HG02938 (cell line): ENCODE measurements around the gene LGALS12.

Source experiments
- ATAC-seq: cut with Tn5 transposase; IDR thresholded peaks from one replicate; pipeline ENCODE4 v1.9.1; 2021; ENCODE audit warnings: mild to moderate bottlenecking, moderate library complexity; ENCODE audit not compliant: unreplicated experiment

Gene LGALS12

DNA sequence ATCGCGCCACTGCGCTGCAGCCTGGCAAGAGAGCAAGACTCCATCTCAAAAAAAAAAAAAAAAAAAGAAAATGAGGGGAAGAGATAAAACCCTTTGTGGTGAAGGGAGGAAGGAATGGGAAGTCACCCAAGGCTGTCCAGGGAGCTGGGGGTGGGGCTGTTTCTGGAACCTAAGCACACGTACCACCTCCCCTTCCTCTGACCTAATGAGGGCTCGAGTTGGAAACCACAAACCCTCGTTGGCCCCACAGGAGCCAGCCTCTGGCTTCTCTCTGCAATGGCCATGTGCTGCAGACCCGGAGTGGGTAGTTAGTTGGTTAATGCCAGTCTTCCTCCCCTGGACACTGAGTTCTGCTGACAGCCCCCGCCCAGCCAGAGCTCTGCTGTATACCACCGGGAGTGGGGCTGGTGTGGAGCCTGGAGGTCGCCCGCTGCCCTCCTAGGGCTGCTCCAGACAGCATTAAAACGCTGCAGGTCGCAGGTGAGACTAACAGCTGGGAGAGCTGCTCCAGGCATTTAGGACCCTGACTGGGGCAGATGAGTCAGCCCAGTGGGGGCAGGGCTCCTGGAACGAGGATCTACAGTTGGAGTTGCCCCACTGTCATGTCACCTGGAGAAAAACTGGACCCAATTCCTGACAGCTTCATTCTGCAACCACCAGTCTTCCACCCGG lies at the start of gene LGALS12:
Gene LGALS12 (plus strand): TSS at position 228 of the 672 bp plus-strand sequence. CDS start 375 bp downstream, at position 603.
- no peak for ATAC-seq

GRCh38 chr11:63459586-63459985 lies 46.3 kb upstream of the LGALS12 start:
- ATAC-seq, result no peak

GRCh38 chr11:63462137-63462536 lies 43.7 kb upstream of the LGALS12 start:
- ATAC-seq, result no peak

GRCh38 chr11:63470311-63470710 lies 35.6 kb upstream of the LGALS12 start:
- ATAC-seq, result no peak

GRCh38 chr11:63472372-63472771 lies 33.5 kb upstream of the LGALS12 start:
- no peak for ATAC-seq

GRCh38 chr11:63476618-63477017 lies 29.3 kb upstream of the LGALS12 start:
- ATAC-seq, result no peak

GRCh38 chr11:63478896-63479295 lies 27.0 kb upstream of the LGALS12 start:
- ATAC-seq, result no peak

DNA sequence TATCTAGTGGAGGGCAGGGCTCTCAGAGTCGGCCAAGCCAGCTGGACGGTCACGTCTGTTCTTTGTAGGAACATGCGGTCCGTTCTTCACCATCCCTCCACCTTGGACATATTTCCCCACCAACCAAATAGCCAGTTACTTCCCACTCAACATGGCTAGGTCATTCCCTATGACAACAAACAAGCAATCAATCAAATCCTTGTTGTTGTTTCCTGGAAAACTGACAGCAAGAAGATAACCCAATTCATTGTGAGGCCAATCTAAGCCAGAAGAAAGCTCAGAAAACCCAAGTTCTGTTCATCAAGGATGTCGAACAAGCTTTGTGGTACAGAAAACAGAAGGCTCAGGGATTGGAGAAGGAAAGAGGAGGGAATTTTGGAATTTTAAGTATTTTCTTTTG lies 25.8 kb upstream of the LGALS12 start:
- ATAC-seq, result no peak

GRCh38 chr11:63485777-63486176 lies 20.1 kb upstream of the LGALS12 start:
- ATAC-seq, result no peak

DNA sequence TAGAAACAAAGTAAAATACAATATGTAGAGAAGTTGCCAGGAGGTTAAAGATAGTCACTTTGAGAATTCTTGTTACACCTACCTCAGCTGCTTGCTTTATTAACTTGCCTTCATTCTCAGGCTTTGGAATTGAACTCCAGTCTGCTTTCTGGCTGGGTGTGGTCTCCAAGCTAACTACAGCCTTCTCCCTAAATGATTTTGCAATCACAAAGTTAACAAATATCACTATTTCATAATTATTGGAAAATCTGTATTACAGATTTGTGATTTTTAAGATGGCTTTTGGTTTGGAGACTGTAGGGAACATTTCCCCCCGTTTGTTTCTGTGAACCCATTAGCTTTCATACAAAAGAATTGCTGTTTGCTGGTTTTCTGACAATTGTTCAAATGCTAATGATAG lies 17.1 kb upstream of the LGALS12 start:
- no peak for ATAC-seq

- no peak for ATAC-seq
Measured at GRCh38 chr11:63489879-63490278, 16.0 kb upstream of the LGALS12 start.

GRCh38 chr11:63490551-63491239 lies 15.2 kb upstream of the LGALS12 start, which contains the start of gene PLAAT5:
TSS of gene PLAAT5 (minus strand) at chr11:63491167. CDS start at chr11:63491034, 133 bp downstream.
- ATAC-seq, result no peak

DNA sequence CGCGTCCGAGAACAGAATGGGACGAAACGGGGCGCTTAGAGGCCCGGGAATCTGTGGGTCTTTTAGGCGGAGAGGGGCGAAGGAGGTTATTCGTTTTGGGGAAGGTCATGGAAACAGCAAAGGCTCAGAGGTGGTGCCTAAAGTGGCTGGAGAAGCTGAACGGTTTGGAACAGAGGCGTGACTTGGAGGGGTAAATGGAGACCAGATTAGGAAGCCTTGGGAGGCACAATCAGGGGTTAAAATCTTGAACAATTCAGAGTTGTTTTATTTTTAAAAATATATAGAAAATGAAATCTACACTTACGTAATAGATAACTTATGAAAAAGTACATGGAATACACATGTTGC lies 14.7 kb upstream of the LGALS12 start:
- ATAC-seq, result no peak

DNA sequence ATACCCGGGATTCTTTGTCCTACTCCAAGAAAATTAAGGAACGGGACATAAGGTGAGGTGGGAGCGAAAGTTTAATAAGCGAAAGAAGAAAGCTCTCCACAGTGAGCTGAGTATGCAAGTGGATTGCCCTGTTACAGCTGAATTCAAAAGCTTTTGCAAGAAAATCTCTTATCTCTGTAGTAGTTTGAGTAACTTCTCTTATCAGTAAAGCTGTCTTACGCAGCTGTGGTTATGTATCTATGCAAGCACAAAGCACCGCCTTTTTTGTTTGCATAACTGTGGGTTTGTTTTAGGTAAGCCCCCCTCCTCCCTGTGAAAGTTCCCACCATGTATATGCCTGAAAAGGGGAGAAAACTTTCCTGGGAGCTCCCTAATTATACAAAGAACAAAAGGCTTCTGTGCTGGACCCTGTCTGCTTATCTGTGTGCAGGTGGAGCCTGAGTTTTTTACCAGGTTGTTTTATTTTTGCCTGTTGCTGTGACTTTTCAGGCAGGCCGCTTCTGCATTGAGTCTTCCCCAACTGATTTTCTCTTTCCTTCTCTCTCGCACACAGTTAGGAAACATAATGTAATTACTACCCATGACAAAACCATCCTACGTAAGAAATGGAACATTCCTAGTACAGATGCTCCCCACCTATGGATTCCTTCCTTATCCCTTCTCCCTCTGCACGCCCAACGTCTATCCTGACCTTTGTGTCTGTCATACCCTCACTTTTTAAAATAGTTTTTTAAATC lies 14.1 kb upstream of the LGALS12 start:
- no peak for ATAC-seq

DNA sequence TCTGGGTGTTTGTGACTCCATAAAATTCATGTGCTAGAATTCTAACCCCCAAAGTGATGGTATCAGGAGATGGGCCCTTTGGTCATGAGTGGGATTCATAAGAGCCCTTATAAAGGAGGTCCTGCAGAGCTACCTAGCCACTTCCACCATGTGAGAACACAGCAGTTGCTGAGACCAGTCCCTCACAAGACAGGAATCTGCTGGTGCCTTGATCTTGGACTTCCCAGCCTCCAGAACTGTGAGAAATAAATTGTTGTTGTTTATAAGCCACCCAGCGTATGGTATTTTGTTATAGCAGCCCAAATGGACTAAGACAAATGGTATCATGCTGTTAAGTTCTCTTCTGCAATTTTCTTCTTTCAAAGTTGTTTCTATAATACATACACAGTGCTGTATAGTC lies 13.4 kb upstream of the LGALS12 start:
- ATAC-seq, result no peak

DNA sequence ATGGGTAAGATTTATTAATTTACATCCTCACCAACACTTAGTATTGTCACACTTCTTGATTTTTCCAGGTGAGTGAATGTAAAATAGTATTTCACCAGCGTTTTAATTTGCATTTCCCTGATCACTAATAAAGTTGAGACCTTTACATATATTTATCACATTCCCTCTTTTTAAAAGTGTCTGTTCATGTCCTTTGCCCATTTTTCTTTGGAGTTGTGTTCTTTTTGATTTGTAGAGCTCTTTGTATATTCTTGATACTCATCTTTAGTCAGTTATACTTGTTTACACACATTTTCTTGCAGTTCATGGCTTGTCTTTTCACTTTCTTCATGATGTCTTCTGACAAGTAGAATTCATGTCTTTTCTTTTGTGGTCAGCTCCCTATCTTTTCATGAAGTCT lies 12.8 kb upstream of the LGALS12 start:
- no peak for ATAC-seq

DNA sequence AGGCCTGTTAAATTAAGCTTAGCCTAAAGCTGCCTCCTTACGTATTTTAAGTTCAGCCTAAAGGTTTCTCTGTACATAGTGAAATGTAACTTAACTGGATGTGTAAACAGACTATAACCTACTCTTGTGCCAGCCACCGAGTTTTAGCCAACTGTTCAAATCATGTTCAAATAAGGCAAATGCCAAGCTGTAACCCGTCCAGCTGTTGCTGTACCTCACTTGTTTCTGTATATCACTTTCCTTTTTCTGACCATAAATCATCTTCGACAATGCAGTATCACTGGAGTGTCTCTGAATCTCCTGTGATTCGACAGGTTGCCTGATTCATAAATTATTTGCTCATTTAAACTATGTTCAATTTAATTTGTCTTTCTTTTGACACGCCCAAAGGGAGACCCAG lies 10.9 kb upstream of the LGALS12 start:
- ATAC-seq, result no peak

DNA sequence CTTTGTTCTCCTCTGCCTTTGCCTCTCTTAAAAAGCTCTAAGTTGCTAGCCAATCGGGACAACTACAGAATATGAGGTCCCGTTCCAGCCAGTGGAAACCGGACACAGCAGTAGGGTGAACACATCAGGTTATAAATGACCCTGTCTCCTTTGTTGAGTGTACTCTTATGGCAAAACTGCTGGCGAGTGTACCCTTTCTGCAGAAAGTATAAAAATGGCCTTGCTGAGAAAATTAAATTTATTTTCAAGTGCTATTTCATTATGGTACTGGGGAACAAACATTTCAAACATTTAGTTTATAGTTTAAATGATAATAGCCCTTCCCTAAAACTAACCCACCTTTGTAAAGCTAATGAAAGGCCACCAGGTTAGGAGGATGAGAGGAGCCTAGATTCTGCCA lies 6.0 kb upstream of the LGALS12 start:
- ATAC-seq, result no peak

DNA sequence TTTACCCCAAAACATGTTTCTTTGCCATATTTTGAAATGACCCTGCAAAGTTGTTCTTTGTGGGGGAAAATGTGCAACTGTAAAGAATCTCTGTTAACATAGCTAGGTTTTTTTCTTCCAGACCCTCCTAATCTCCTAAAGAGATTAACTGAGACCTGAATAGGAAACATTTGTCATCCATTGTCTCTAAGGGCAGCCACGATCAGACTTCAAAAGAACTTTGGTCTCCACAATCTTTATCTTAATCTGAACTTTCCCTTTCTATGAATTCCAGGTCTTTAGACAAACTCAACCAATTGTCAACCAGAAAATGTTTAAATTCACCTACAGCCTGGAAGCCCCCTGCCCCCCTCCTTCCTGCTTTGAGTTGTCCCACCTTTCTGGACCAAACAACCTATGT lies 4.6 kb upstream of the LGALS12 start:
- ATAC-seq, result no peak

- no peak for ATAC-seq
Measured at GRCh38 chr11:63502252-63502820, 3.5 kb upstream of the LGALS12 start.

GRCh38 chr11:63503492-63503891 lies 2.4 kb upstream of the LGALS12 start:
- no peak for ATAC-seq

DNA sequence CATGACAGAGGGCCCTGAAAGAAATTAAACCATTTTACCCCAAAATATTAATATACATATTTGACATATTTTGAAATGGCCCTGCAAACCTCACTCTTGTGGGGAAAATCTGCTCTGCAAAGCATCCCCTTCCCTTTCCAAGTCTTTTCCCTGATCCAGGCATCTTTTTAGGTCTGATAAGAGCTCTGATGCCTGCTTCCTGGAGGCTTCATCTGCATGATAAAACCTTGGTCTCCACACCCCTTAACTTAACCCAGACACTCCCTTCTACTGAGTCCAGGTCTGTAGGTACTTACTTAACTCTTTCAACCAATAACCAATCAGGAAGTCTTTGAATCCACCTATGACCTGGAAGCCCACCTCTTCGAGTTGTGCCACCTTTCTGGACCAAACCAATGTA lies 1.8 kb upstream of the LGALS12 start:
- ATAC-seq, result no peak
